Loucy (cell line): ENCODE results near the gene SLC2A11.

Experiments used
- H2AFZ ChIP-seq: fragments of 200-600 bp; sonication (generic); 2 replicates; pipeline ENCODE4 v1.6.0; 2016; ENCODE audit warnings: antibody characterized with exemption, mild to moderate bottlenecking, low read length, moderate library complexity
- H3F3A ChIP-seq: fragments of 200-600 bp; 2 replicates; pipeline ENCODE4 v1.6.0; 2016; ENCODE audit warnings: antibody characterized with exemption, low read depth, mild to moderate bottlenecking
- H3K27me3 ChIP-seq: fragments of 200-600 bp; sonication (generic); 2 replicates; pipeline ENCODE4 v1.6.1; 2014; ENCODE audit warnings: low read length, mild to moderate bottlenecking; ENCODE audit not compliant: insufficient read depth, poor library complexity, severe bottlenecking
- H3K36me3 ChIP-seq: fragments of 200-600 bp; sonication (generic); 2 replicates; pipeline ENCODE4 v1.6.1; 2016; ENCODE audit warnings: low read length; ENCODE audit not compliant: insufficient read depth
- H3K4me1 ChIP-seq: fragments of 200-600 bp; sonication (generic); 2 replicates; pipeline ENCODE4 v1.5.1; 2014; ENCODE audit warnings: low read length, mild to moderate bottlenecking; ENCODE audit not compliant: insufficient read depth, poor library complexity, severe bottlenecking
- H3K4me2 ChIP-seq: fragments of 200-600 bp; sonication (generic); 2 replicates; pipeline ENCODE4 v1.6.0; 2014; ENCODE audit warnings: antibody characterized with exemption, low read length, low read depth, mild to moderate bottlenecking; ENCODE audit not compliant: poor library complexity, severe bottlenecking
- H3K4me3 ChIP-seq: fragments of 200-600 bp; sonication (generic); 2 replicates; pipeline ENCODE4 v1.5.1; 2014; ENCODE audit warnings: low read length, mild to moderate bottlenecking, mixed read lengths; ENCODE audit not compliant: poor library complexity, severe bottlenecking
- H3K79me2 ChIP-seq: fragments of 200-600 bp; sonication (generic); 2 replicates; pipeline ENCODE4 v1.6.1; 2014; ENCODE audit warnings: low read length; ENCODE audit not compliant: insufficient read depth
- H3K9ac ChIP-seq: fragments of 200-600 bp; sonication (generic); 2 replicates; pipeline ENCODE4 v1.6.0; 2014; ENCODE audit warnings: mild to moderate bottlenecking, low read depth, low read length, moderate library complexity; ENCODE audit not compliant: poor library complexity, severe bottlenecking
- H3K9me2 ChIP-seq: fragments of 200-600 bp; sonication (generic); replicated peaks from 2 replicates; pipeline ENCODE4 v1.6.1; 2016; ENCODE audit warnings: low read depth, low read length, mixed read lengths
- H3K9me3 ChIP-seq: fragments of 200-600 bp; sonication (generic); 2 replicates; pipeline ENCODE4 v1.6.1; 2014; ENCODE audit warnings: mild to moderate bottlenecking, antibody characterized with exemption, low read length, low read depth; ENCODE audit not compliant: insufficient read depth
- H4K20me1 ChIP-seq: fragments of 200-600 bp; sonication (generic); 2 replicates; pipeline ENCODE4 v1.6.0; 2014; ENCODE audit warnings: antibody characterized with exemption, low read length, mild to moderate bottlenecking; ENCODE audit not compliant: insufficient read depth, poor library complexity, severe bottlenecking
- EZH2phosphoT487 ChIP-seq: fragments of 200-600 bp; IDR thresholded peaks from 2 replicates; pipeline ENCODE4 v1.6.1; 2018; ENCODE audit warnings: antibody characterized with exemption, mild to moderate bottlenecking, moderate library complexity, borderline replicate concordance
- TF ChIP-seq, protein P1 (sequence below): fragments of 200-600 bp; sonication (generic); conservative IDR thresholded peaks from 2 replicates; pipeline ENCODE4 v1.5.1; 2014; ENCODE audit warnings: mild to moderate bottlenecking, antibody characterized with exemption, low read length

SLC2A11 gene

DNA sequence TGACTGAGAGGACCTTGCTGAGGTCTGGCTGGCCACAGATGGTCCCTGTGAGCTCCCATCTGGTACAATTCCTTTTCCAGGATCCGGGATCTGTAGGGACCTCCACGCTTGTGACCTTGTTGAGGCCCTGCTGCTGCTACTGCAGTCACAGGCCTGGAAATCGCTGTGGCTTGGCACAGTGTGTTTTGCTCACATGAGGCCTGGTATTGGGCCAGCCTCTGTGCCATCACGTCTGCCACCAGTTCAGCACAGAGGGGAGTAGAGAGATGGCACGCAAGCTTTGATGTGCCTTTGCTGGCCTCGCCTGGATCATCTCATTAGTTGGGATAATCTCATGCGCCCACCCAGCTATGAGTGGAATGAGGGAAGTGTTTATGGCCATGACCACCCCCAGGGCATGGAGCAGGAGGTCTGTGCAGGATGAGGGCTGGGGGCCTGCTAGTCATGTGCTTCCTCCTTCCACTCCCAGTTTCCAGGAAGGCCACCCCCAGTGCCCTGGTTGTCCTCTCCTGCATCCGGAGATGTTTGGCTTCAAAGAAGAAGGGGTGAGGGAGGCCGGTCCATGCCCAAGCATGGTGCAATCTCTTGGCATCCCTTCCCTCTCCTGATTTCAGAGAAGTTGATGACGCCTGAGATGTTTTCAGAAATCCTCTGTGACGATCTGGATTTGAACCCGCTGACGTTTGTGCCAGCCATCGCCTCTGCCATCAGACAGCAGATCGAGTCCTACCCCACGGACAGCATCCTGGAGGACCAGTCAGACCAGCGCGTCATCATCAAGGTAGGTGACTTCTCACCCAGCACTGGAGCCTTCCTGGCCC lies 41.3 kb upstream of the SLC2A11 start:
- H2AFZ ChIP-seq = no peak overlapping the region
- no peaks in the 10 kb centered on the region for H3K9me2 ChIP-seq
- no peak overlapping the region for H3K9ac ChIP-seq
- H3K4me2 ChIP-seq = no peak overlapping the region
- TF ChIP-seq, protein P1, sequence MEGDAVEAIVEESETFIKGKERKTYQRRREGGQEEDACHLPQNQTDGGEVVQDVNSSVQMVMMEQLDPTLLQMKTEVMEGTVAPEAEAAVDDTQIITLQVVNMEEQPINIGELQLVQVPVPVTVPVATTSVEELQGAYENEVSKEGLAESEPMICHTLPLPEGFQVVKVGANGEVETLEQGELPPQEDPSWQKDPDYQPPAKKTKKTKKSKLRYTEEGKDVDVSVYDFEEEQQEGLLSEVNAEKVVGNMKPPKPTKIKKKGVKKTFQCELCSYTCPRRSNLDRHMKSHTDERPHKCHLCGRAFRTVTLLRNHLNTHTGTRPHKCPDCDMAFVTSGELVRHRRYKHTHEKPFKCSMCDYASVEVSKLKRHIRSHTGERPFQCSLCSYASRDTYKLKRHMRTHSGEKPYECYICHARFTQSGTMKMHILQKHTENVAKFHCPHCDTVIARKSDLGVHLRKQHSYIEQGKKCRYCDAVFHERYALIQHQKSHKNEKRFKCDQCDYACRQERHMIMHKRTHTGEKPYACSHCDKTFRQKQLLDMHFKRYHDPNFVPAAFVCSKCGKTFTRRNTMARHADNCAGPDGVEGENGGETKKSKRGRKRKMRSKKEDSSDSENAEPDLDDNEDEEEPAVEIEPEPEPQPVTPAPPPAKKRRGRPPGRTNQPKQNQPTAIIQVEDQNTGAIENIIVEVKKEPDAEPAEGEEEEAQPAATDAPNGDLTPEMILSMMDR = no peak
- H4K20me1 ChIP-seq = no peaks in the 10 kb centered on the region
- peaks cover 54% of the 10 kb centered on the region; the same call in 1 of the 2 replicates for H3K36me3 ChIP-seq
- H3K4me1 ChIP-seq = no peaks in the 10 kb centered on the region
- no peak overlapping the region for H3K4me3 ChIP-seq
- H3K27me3 ChIP-seq = no peaks in the 10 kb centered on the region
- 0 out of 2 replicates have a peak, but pooled peaks cover under 1% of the 10 kb centered on the region for H3F3A ChIP-seq
- no peaks in the 10 kb centered on the region for H3K79me2 ChIP-seq
- H3K9me3 ChIP-seq = no peaks in the 10 kb centered on the region

DNA sequence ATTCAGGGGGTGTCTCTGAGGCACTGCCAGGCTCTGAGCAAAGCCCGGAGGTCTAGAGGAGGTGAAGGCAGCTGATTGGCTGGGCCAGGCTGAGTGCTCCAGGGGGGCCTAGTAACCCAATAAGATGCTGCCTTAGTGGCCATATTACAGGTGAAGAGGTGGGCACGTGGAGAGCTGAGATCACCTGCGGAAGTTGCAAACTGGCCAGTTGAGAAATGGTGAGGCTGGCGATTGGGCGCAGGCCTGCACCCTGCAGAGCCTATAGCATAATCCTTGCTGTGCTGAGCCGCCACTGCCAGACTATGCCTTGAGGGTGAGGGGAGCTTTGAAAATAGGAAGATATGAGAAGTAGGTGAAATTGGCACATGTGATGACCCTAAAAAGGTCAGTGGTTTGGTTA lies 40.5 kb upstream of the SLC2A11 start:
- Histone ChIP-seq H2AFZ (no peak overlapping the region), H3K9ac (no peak overlapping the region), H3K4me2 (no peak overlapping the region), H3K4me3 (no peak overlapping the region), H3F3A (no peaks in the 10 kb centered on the region), H3K4me1 (no peaks in the 10 kb centered on the region), H3K79me2 (no peaks in the 10 kb centered on the region), H3K36me3 (peaks cover 58% of the 10 kb centered on the region; the same call in 1 of the 2 replicates), H4K20me1 (no peaks in the 10 kb centered on the region), H3K9me2 (no peaks in the 10 kb centered on the region), H3K27me3 (no peaks in the 10 kb centered on the region), H3K9me3 (no peaks in the 10 kb centered on the region)
- TF ChIP-seq, protein P1 = no peak
- no peak for TF ChIP-seq EZH2phosphoT487

DNA sequence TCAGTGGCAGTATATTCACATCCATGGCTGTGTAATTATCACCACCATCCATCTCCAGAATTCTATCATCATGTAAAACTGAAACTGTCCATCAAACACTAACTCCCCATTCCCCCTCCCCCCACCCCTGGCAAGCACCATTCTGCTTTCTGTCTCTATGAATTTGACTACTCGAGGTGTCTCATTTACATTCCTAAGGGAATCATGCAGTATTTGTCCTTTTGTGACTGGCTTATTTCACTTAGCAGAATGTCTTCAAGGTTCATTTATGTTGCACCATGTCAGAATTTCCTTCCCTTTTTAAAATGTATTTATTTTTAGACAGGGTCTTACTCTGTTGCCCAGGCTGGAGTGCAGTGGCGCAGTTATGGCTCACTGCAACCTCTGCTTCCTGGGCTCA lies 39.1 kb upstream of the SLC2A11 start:
- H3K79me2 ChIP-seq = no peaks in the 10 kb centered on the region
- peaks cover 71% of the 10 kb centered on the region; the same call in 1 of the 2 replicates for H3K36me3 ChIP-seq
- no peak overlapping the region for H3K4me3 ChIP-seq
- H3K9me2 ChIP-seq = no peaks in the 10 kb centered on the region
- TF ChIP-seq, protein P1 = no peak
- no peak for TF ChIP-seq EZH2phosphoT487
- H3F3A ChIP-seq = no peaks in the 10 kb centered on the region
- H3K4me2 ChIP-seq = no peak overlapping the region
- H3K9me3 ChIP-seq = no peaks in the 10 kb centered on the region
- no peaks in the 10 kb centered on the region for H4K20me1 ChIP-seq
- no peaks in the 10 kb centered on the region for H3K27me3 ChIP-seq
- H3K9ac ChIP-seq = no peak overlapping the region
- no peaks in the 10 kb centered on the region for H3K4me1 ChIP-seq
- no peak overlapping the region for H2AFZ ChIP-seq
